Ectodermal cell (in vitro differentiated cells): Measurements from ENCODE around the gene SMPDL3A.
A peak's percentile ranks its signal among the peaks of the same experiment; 100 is the strongest.

ENCODE experiments used
- H3K27ac ChIP-seq: 2 replicates; pipeline ENCODE4 v1.7.0; 2013; ENCODE audit warnings: mild to moderate bottlenecking, low read depth, low read length; ENCODE audit not compliant: insufficient read depth, poor library complexity, severe bottlenecking
- H3K27me3 ChIP-seq: 2 replicates; pipeline ENCODE4 v1.7.0; 2013; ENCODE audit warnings: mild to moderate bottlenecking, low read length; ENCODE audit not compliant: insufficient read depth, control insufficient read depth, poor library complexity, severe bottlenecking
- H3K36me3 ChIP-seq: one replicate; pipeline ENCODE4 v1.7.0; 2013; ENCODE audit warnings: low read length; ENCODE audit not compliant: control insufficient read depth, insufficient read depth
- H3K4me1 ChIP-seq: one replicate; pipeline ENCODE4 v1.7.0; 2013; ENCODE audit warnings: low read length; ENCODE audit not compliant: control insufficient read depth, insufficient read depth
- H3K4me3 ChIP-seq: 2 replicates; pipeline ENCODE4 v1.7.0; 2013; ENCODE audit warnings: low read depth, low read length, control low read depth; ENCODE audit not compliant: insufficient read depth
- H3K9me3 ChIP-seq: 2 replicates; pipeline ENCODE4 v1.7.0; 2013; ENCODE audit warnings: mild to moderate bottlenecking, low read length, moderate library complexity; ENCODE audit not compliant: control insufficient read depth
- WGBS, 2 experiments: methylation state at CpG; one replicate each; pipeline ENCODE4 v1.1.7; 2013; ENCODE audit warnings: missing lambda C conversion rate in 2 of 2; 5-methylcytosine and 5-hydroxymethylcytosine counted together

Gene SMPDL3A

DNA sequence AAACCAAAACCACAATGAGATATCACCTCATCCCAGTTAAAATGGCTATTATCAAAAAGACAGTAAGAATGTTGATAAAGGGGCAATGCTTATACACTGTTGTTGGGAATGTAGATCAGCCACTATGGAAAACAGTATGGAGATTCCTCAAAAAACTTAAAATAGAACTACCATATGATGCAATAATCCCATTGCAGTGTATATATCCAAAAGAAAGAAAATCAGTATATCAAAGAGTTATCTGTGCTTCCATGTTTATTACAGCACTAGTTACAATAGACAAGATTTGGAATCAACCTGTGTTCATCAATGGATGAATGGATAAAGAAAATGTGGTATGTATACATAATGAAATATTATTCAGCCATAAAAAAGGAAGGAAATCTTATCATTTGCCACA, 13.1 kb upstream of the SMPDL3A start:
- Histone ChIP-seq H3K4me3 (no peak overlapping the region), H3K9me3 (no peaks in the 10 kb centered on the region), H3K27me3 (no peaks in the 10 kb centered on the region), H3K36me3 (no peaks in the 10 kb centered on the region), H3K27ac (no peak overlapping the region), H3K4me1 (peaks cover 11% of the 10 kb centered on the region)

- peak overlapping the region; percentile 19 for H3K27ac ChIP-seq
- H3K4me3 ChIP-seq, result no peak overlapping the region
- 86 to 94% methylated on average over 5 of the region's 5 CpGs for WGBS, 2 experiments
- H3K4me1 ChIP-seq, result peaks cover 11% of the 10 kb centered on the region
- no peaks in the 10 kb centered on the region for H3K9me3 ChIP-seq
- H3K27me3 ChIP-seq, result no peaks in the 10 kb centered on the region
- no peaks in the 10 kb centered on the region for H3K36me3 ChIP-seq
Measured at GRCh38 chr6:122778302-122778701, 10.8 kb upstream of the SMPDL3A start.

GRCh38 chr6:122778985-122779661, 9.9 kb upstream of the SMPDL3A start:
- Histone ChIP-seq H3K9me3 (no peaks in the 10 kb centered on the region), H3K36me3 (no peaks in the 10 kb centered on the region), H3K4me1 (peaks cover 11% of the 10 kb centered on the region), H3K4me3 (no peak overlapping the region), H3K27me3 (no peaks in the 10 kb centered on the region), H3K27ac (peak overlapping the region; percentile 45)
- 22% methylated on average over 12 to 13 of the region's 13 CpGs for WGBS, 2 experiments

- H3K9me3 ChIP-seq, result no peaks in the 10 kb centered on the region
- peaks cover 11% of the 10 kb centered on the region for H3K4me1 ChIP-seq
- peak within 1 kb of the TSS; percentile 45 for H3K27ac ChIP-seq
- H3K36me3 ChIP-seq, result no peaks in the 10 kb centered on the region
- H3K27me3 ChIP-seq, result no peaks in the 10 kb centered on the region
- 67 to 71% methylated on average over 3 of the region's 3 CpGs for WGBS, 2 experiments
- H3K4me3 ChIP-seq, result peak within 1 kb of the TSS; percentile 11
Measured at GRCh38 chr6:122779667-122780066, 9.4 kb upstream of the SMPDL3A start, which contains the start of gene FABP7. FABP7 (plus strand) TSS chr6:122779716; CDS start chr6:122779795, 79 bp downstream.

- Histone ChIP-seq H3K27me3 (no peaks in the 10 kb centered on the region), H3K9me3 (no peaks in the 10 kb centered on the region), H3K27ac (no peak overlapping the region), H3K36me3 (no peaks in the 10 kb centered on the region), H3K4me3 (no peak overlapping the region), H3K4me1 (peaks cover 11% of the 10 kb centered on the region)
- 62% methylated on average over 5 of the region's 5 CpGs for WGBS, 2 experiments
Measured at GRCh38 chr6:122780114-122780513, 8.9 kb upstream of the SMPDL3A start.

- Histone ChIP-seq H3K27me3 (no peaks in the 10 kb centered on the region), H3K36me3 (no peaks in the 10 kb centered on the region), H3K4me1 (peaks cover 11% of the 10 kb centered on the region), H3K27ac (no peak overlapping the region), H3K9me3 (no peaks in the 10 kb centered on the region), H3K4me3 (no peak overlapping the region)
- 90 to 94% methylated on average over 6 to 7 of the region's 7 CpGs for WGBS, 2 experiments
Measured at GRCh38 chr6:122781716-122782115, 7.3 kb upstream of the SMPDL3A start.

- Histone ChIP-seq H3K4me1 (peaks cover 11% of the 10 kb centered on the region), H3K9me3 (no peaks in the 10 kb centered on the region), H3K27ac (no peak overlapping the region), H3K36me3 (no peaks in the 10 kb centered on the region), H3K4me3 (no peak overlapping the region), H3K27me3 (peaks cover 11% of the 10 kb centered on the region)
- 85 to 98% methylated on average over 3 to 4 of the region's 4 CpGs for WGBS, 2 experiments
Measured at GRCh38 chr6:122783401-122783800, 5.7 kb upstream of the SMPDL3A start.

DNA sequence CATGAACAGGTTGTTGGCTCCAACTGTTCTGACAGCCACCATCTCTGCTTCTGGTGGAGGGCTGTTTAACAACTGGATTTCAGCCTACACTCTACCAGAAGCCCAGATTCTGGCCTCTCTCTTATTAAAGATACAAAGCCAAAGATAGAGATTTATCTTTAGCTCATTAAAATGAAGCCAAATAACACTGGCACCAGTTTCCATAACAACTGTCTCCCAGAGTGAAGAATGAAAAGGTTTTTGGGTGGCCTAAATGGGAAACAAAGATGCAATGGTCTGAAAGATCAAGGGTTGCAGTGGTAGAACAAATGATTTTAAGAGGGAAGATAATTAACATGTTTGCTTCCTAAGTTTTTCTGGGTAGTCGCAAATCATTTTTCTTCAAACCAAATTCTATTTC, 3.2 kb upstream of the SMPDL3A start:
- Histone ChIP-seq H3K4me3 (no peak overlapping the region), H3K9me3 (no peaks in the 10 kb centered on the region), H3K4me1 (no peaks in the 10 kb centered on the region), H3K36me3 (no peaks in the 10 kb centered on the region), H3K27me3 (peaks cover 33% of the 10 kb centered on the region), H3K27ac (no peak overlapping the region)
- WGBS, 2 experiments, result 75% methylated on average over 1 of the region's 1 CpG; no CpG with 5 or more reads in 1 of the 2 experiments

DNA sequence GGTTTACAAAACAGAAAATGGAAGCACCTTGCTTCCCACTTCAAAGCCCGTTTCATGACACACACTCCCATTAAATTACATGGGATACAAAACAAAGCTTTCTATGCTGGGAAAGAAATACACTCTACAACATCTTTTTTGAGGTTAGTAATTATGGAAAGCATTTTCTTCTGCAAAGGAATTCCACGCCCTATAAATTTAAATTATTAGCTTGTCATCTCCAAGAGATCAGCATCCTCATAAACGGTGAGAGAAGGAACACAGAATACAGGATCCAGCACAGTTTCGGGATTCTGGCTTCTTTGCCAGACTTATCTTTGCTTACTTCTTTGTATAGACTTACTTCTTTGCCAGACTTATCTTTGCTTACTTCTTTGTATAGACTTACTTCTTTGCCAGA, 1.3 kb upstream of the SMPDL3A start:
- H3K27ac ChIP-seq, result no peak overlapping the region
- no peak overlapping the region for H3K4me3 ChIP-seq
- H3K9me3 ChIP-seq, result no peaks in the 10 kb centered on the region
- H3K36me3 ChIP-seq, result no peaks in the 10 kb centered on the region
- H3K27me3 ChIP-seq, result peaks cover 36% of the 10 kb centered on the region
- 90% methylated on average over 4 of the region's 4 CpGs for WGBS, 2 experiments
- no peaks in the 10 kb centered on the region for H3K4me1 ChIP-seq

- Histone ChIP-seq H3K27me3 (peaks cover 36% of the 10 kb centered on the region), H3K4me3 (no peak overlapping the region), H3K4me1 (no peaks in the 10 kb centered on the region), H3K36me3 (no peaks in the 10 kb centered on the region), H3K9me3 (no peaks in the 10 kb centered on the region), H3K27ac (no peak overlapping the region)
- WGBS, 2 experiments, result 52 to 54% methylated on average over 6 of the region's 6 CpGs
Measured at GRCh38 chr6:122788208-122788607, 850 bp upstream of the SMPDL3A start.
